PC-3 (cell line): ENCODE results near the gene KNDC1. TPM values are rescaled to one million over a fixed set of nuclear protein-coding genes. Genes with fewer than 3 reads are reported as not detected.

ENCODE experiments used
- ATAC-seq: fragments of 200-7000 bp; cut with Tn5 transposase; 2 replicates; pipeline ENCODE4 v1.9.1; 2020; ENCODE audit warnings: mild to moderate bottlenecking, moderate library complexity
- BruUV-seq: library from RNA; stranded (reverse); fragments of 400-500 nt; replicated peaks from 2 replicates; lab custom pipeline; 2021; lab: Mats Ljungman, UMichigan
- CTCF ChIA-PET: fragments of 300-600 bp; sonication (Branson Sonifier 250); formaldehyde crosslinking; loops from one replicate; lab custom pipeline; 2022; ENCODE audit warnings: antibody characterized with exemption; lab: Charles Lee
- POLR2A ChIA-PET: fragments of 300-600 bp; sonication (Branson Sonifier 250); formaldehyde crosslinking; loops from one replicate; lab custom pipeline; 2022; ENCODE audit warnings: antibody characterized with exemption; ENCODE audit not compliant: unreplicated experiment; lab: Charles Lee
- DNase-seq: peaks from one replicate; pipeline ENCODE4 v3.0.0-alpha.2; 2015
- H2AFZ ChIP-seq: fragments of 300-600 bp; sonication (generic); 2 replicates; pipeline ENCODE4 v1.6.0; 2016; ENCODE audit warnings: antibody characterized with exemption, low read length
- H3F3A ChIP-seq: fragments of 300-600 bp; sonication (generic); one replicate; pipeline ENCODE4 v1.6.0; 2017; ENCODE audit warnings: antibody characterized with exemption, low read length, control low read depth, mild to moderate bottlenecking; ENCODE audit not compliant: unreplicated experiment
- H3K27ac ChIP-seq: fragments of 300-600 bp; sonication (generic); 2 replicates; pipeline ENCODE4 v1.5.1; 2016; ENCODE audit warnings: mild to moderate bottlenecking, low read length
- H3K27me3 ChIP-seq: fragments of 300-600 bp; sonication (generic); 2 replicates; pipeline ENCODE4 v1.6.1; 2016; ENCODE audit warnings: low read length, mixed read lengths
- H3K36me3 ChIP-seq: fragments of 300-600 bp; sonication (generic); 2 replicates; pipeline ENCODE4 v1.6.1; 2016; ENCODE audit warnings: low read depth, mixed run types, low read length, mixed read lengths
- H3K4me1 ChIP-seq: fragments of 300-600 bp; sonication (generic); 2 replicates; pipeline ENCODE4 v1.5.1; 2016; ENCODE audit warnings: low read length; ENCODE audit not compliant: insufficient read depth
- H3K4me2 ChIP-seq: fragments of 300-600 bp; sonication (generic); 2 replicates; pipeline ENCODE4 v1.6.0; 2016; ENCODE audit warnings: low read length
- H3K4me3 ChIP-seq: fragments of 300-600 bp; sonication (generic); 2 replicates; pipeline ENCODE4 v1.5.1; 2016; ENCODE audit warnings: mild to moderate bottlenecking, low read length, mixed read lengths
- H3K79me2 ChIP-seq: fragments of 300-600 bp; sonication (generic); 2 replicates; pipeline ENCODE4 v1.6.1; 2017; ENCODE audit warnings: low read length, mixed read lengths
- H3K9ac ChIP-seq: fragments of 300-600 bp; sonication (generic); 2 replicates; pipeline ENCODE4 v1.6.0; 2016; ENCODE audit warnings: mild to moderate bottlenecking, low read length
- H3K9me2 ChIP-seq: fragments of 300-600 bp; sonication (generic); replicated peaks from 2 replicates; pipeline ENCODE4 v1.6.1; 2016; ENCODE audit warnings: mixed run types, low read length, mixed read lengths
- H3K9me3 ChIP-seq: fragments of 300-600 bp; sonication (generic); 2 replicates; pipeline ENCODE4 v1.6.1; 2016; ENCODE audit warnings: low read length, mixed read lengths
- H4K20me1 ChIP-seq: fragments of 300-600 bp; sonication (generic); 2 replicates; pipeline ENCODE4 v1.6.1; 2016; ENCODE audit warnings: low read length, mixed read lengths
- CTCF ChIP-seq: fragments of 300-600 bp; sonication (generic); conservative IDR thresholded peaks from 2 replicates; pipeline ENCODE4 v1.5.1; 2017; ENCODE audit warnings: antibody characterized with exemption, low read depth, mild to moderate bottlenecking, low read length
- EZH2 ChIP-seq: fragments of 300-600 bp; sonication (generic); IDR thresholded peaks from one replicate; pipeline ENCODE4 v1.6.1; 2017; ENCODE audit warnings: antibody characterized with exemption, mild to moderate bottlenecking, low read length; ENCODE audit not compliant: unreplicated experiment
- EZH2phosphoT487 ChIP-seq: fragments of 300-600 bp; sonication (generic); IDR thresholded peaks from 2 replicates; pipeline ENCODE4 v1.6.1; 2018; ENCODE audit warnings: mild to moderate bottlenecking, antibody characterized with exemption, low read length, borderline replicate concordance
- intact Hi-C: fragments of 100-400 bp; cut with micrococcal nuclease; formaldehyde crosslinking; loops from 2 replicates; pipeline ENCODE4 v1.9.0; 2023
- total RNA-seq: library from RNA; depleted of rRNA; stranded (reverse); fragments of >200 nt; gene quantifications from 2 replicates; pipeline ENCODE4 v1.2.3, GENCODE V29; 2014

KNDC1 gene
- total RNA-seq, 1 experiment from 2014 or later, result not detected

GRCh38 chr10:133190225-133190624 is 30.2 kb downstream of the KNDC1 start:
- no peaks in the 10 kb centered on the region for H4K20me1 ChIP-seq
- H2AFZ ChIP-seq, result no peak overlapping the region
- no peak overlapping the region for H3K4me3 ChIP-seq
- no peaks in the 10 kb centered on the region for H3F3A ChIP-seq
- no peaks in the 10 kb centered on the region for H3K79me2 ChIP-seq
- H3K27me3 ChIP-seq, result peaks cover 67% of the 10 kb centered on the region
- no peaks in the 10 kb centered on the region for H3K36me3 ChIP-seq
- H3K9me3 ChIP-seq, result no peaks in the 10 kb centered on the region
- no peak overlapping the region for H3K4me2 ChIP-seq
- no peak for TF ChIP-seq EZH2
- TF ChIP-seq EZH2phosphoT487, result no peak
- TF ChIP-seq CTCF, result no peak
- POLR2A ChIA-PET, result no interaction called here
- no TSS peak for BruUV-seq
- H3K9me2 ChIP-seq, result no peaks in the 10 kb centered on the region
- CTCF ChIA-PET, result no interaction called here
- no peak overlapping the region for H3K9ac ChIP-seq
- no peaks in the 10 kb centered on the region for H3K4me1 ChIP-seq
- intact Hi-C loops, result no loop called here
- H3K27ac ChIP-seq, result no peak overlapping the region
- DNase-seq (no peak), ATAC-seq (no peak)

GRCh38 chr10:133191651-133192050 is 31.6 kb downstream of the KNDC1 start:
- no peak overlapping the region for H3K9ac ChIP-seq
- no peaks in the 10 kb centered on the region for H3K79me2 ChIP-seq
- no peaks in the 10 kb centered on the region for H4K20me1 ChIP-seq
- H3K27ac ChIP-seq, result no peak overlapping the region
- intact Hi-C loops, result no loop called here
- no peaks in the 10 kb centered on the region for H3F3A ChIP-seq
- no peak overlapping the region for H2AFZ ChIP-seq
- no TSS peak for BruUV-seq
- no peak overlapping the region for H3K4me2 ChIP-seq
- no peak overlapping the region for H3K4me3 ChIP-seq
- no peaks in the 10 kb centered on the region for H3K9me3 ChIP-seq
- TF ChIP-seq EZH2phosphoT487 (no peak), CTCF (no peak), EZH2 (no peak)
- H3K36me3 ChIP-seq, result no peaks in the 10 kb centered on the region
- CTCF ChIA-PET, result no interaction called here
- DNase-seq (no peak), ATAC-seq (no peak)
- no peaks in the 10 kb centered on the region for H3K4me1 ChIP-seq
- peaks cover 59% of the 10 kb centered on the region for H3K27me3 ChIP-seq
- POLR2A ChIA-PET, result no interaction called here
- no peaks in the 10 kb centered on the region for H3K9me2 ChIP-seq

GRCh38 chr10:133194151-133194550 is 34.1 kb downstream of the KNDC1 start:
- Histone ChIP-seq H4K20me1 (no peaks in the 10 kb centered on the region), H3K27me3 (peaks cover 44% of the 10 kb centered on the region), H3K4me3 (no peak overlapping the region), H3K9me3 (no peaks in the 10 kb centered on the region), H3F3A (no peaks in the 10 kb centered on the region), H3K9ac (no peak overlapping the region), H3K36me3 (no peaks in the 10 kb centered on the region), H3K9me2 (no peaks in the 10 kb centered on the region), H3K27ac (no peak overlapping the region), H2AFZ (no peak overlapping the region), H3K4me2 (no peak overlapping the region), H3K4me1 (no peaks in the 10 kb centered on the region), H3K79me2 (no peaks in the 10 kb centered on the region)
- no peak for DNase-seq
- intact Hi-C loops, result no loop called here
- ChIA-PET CTCF (no interaction called here), POLR2A (no interaction called here)
- no peak for TF ChIP-seq EZH2
- no peak for TF ChIP-seq EZH2phosphoT487
- no peak for TF ChIP-seq CTCF
- no TSS peak for BruUV-seq
- no peak for ATAC-seq
